HG03108 (cell line): ENCODE measurements around the gene RSRC2.
"Not testable (repeated sequence)": the region's sequence is repeated elsewhere in the genome, so short reads cannot be mapped to it uniquely, and the experiment has no call there.

Experiments
- ATAC-seq: cut with Tn5 transposase; IDR thresholded peaks from one replicate; pipeline ENCODE4 v1.9.1; 2021; ENCODE audit warnings: moderate library complexity; ENCODE audit not compliant: unreplicated experiment

RSRC2 gene

GRCh38 chr12:122518908-122519307 is 7.8 kb downstream of the RSRC2 start:
- ATAC-seq, result no peak

DNA sequence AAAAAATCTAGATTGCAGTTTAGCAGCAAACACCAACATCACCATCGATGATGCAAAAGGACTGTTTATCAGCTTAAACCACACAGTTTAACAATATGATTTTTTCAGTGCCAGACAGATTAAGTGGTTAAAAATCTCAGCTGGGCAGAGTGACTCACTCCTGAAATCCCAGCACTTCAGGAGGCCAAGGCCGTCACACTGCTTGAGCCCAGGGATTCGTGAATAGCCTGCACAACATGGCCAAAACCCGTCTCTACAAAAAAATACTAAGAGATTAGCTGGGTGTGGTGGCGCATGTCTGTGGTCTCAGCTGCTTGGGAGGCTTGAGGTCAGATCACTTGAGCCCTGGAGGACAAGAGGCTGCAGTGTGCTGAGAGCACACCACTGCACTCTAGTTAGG is 8.9 kb downstream of the RSRC2 start:
- no peak for ATAC-seq

DNA sequence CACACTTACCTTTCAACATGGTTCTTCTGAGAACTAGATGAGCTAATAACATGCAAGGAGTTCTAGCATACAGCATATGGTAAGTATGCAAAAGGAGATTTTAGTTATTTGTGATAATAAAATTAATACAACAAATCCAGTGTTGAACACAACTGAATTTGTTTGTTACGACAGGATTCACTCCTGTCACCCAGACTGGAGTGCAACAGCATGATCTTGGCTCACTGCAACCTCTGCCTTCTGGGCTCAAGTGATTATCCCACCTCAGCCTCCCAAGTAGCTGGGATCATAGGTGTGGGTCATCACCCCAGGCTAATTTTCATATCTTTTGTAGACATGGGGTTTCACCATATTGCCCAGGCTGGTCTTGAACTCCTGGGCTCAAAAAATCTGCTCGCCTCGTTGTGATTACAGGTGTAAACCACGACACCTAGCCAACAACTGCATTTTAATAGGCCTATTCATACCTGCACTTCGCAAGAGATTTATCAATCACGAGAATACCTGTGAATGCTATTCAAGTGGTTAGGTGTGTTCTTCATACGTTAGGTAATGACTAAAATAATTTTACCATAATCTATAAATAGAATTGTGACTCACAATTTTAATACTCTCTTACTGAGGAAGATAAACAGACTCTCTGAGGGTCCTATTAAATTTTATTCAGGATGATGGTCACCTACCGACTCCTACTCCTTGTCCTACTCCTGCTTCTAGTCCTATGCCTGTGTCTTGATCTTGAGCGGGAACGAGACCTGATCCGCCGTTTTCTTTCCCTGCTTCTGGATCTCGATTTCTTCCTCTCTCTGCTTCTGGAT is 10.0 kb downstream of the RSRC2 start:
- no peak for ATAC-seq

DNA sequence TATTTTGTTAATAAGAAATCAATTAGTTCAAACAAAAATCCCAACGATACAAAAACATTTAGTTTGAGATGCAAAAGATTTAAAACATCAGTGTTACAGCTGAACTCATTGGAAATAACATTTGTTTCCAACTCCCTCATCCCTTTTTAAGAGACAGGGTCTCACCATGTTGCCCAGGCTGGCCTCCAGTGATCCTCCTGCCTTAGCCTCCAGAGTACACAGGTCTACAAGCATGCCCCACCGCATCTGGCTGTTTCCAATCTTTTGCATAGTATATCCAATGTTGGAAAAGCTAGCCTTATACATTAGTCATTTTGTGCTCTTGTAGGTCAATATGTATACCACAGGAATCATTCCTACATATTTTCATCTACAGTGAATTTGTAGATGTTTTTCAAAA is 11.5 kb downstream of the RSRC2 start:
- no peak for ATAC-seq

GRCh38 chr12:122513660-122514059 is 13.1 kb downstream of the RSRC2 start:
- ATAC-seq, result no peak

DNA sequence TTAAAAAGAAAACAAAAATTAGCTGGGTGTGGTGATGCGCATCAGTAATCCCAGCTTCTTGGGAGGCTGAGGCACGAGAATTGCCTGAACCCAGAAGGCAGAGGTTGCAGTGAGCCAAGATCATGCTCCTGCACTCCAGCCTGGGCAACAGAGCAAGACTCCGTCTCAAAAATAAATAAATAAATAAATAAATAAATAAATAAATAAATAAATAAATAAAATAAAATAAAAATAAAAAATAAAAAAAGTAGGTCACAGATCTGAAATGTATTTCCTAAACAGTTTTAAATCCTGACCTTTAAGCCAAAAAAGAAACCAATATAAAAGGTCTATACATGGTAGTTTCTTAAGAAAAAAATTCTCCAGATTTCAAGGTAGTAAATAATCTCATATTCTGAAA is 13.7 kb downstream of the RSRC2 start:
- not testable (repeated sequence) for ATAC-seq

- ATAC-seq, result no peak
Observed at GRCh38 chr12:122508163-122508562, 18.6 kb downstream of the RSRC2 start.

- ATAC-seq, result no peak
Observed at GRCh38 chr12:122506393-122506938, 20.3 kb downstream of the RSRC2 start.

DNA sequence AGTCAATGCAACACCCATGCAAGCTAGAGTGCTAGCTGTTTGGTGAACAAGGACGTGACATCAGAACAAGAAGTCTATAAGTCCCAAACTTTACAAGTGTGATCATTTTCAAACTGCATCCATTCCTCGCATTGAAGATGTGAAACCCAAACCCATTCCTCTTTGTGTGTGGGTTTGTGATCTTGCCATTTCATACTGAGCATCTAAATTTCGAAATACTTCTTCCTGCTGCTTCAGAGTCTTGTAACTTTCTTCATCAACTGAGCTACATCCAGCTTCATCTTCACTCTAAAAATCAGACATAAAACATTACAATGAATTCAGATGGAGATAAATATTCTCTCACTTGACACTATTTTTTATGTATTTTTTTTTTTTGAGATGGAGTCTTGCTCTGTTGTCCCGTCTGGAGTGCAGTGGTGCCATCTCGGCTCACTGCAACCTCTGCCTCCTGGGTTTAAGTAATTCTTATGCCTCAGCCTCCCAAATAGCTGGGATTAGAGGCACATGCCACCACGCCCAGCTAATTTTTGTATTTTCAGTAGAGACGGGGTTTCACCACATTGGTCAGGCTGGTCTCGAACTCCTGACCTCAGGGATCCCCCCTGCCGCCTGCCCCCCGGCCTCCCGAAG is 21.2 kb downstream of the RSRC2 start:
- no peak for ATAC-seq

DNA sequence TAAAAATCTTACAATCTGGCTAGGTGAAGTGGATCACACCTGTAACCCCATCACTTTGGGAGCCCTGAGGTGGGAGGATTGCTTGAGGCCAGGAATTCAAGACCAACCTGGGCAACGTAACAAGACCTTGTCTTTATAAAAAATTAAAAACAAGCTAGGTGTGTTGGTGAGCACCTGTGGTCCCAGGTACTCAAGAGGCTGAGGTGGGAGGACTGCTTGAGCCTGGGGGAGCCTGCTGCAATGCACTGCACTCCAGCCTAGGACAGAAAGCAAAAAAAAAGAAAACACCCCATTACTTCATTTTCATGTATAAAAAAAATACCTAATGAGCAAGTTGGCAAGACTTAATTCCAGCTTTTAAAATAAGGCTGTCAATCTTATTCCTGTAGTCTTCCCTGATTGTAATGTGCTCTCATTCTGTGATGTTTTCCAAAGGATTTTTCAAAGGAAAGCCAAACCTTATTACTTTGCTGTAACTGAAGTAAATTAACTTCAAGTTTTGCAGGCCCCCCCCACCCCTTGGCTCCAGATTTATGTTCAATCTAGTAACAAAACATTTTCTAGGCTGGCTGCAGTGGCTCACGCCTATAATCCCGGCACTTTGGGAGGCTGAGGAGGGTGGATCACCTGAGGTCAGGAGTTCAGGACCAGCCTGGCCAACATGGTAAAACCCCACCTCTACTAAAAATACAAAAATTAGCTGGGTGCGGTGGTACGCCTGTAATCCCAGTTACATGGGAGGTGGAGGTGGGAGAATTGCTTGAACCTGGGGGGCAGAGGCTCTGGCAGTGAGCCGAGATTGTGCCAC is 22.7 kb downstream of the RSRC2 start:
- ATAC-seq, result no peak

- ATAC-seq, result no peak
Observed at GRCh38 chr12:122503147-122503751, 23.5 kb downstream of the RSRC2 start.

DNA sequence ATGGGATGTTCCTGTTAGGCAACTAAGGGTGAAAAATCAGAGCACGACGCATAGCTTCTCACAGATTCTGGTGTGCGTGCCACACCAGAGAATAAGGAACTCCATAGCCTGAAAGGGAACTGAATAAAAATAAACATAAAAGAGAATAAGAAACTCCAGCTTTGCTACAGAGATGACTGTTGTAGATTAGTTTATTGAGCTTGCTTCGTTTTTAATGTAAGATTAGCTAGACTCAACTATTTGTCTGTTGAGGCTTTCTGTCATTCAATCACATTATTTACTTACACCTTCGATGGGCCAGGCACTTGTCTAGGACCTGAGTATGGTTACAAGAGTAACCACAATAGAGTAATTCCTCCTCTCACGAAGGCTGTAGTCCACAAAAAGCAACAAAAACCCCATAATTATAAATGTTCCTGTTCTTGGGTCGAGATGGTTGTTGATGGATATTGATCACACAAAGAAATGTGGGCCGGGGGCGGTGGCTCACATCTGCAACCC is 25.2 kb downstream of the RSRC2 start:
- ATAC-seq, result no peak

GRCh38 chr12:122500685-122501488 is 25.8 kb downstream of the RSRC2 start, which contains the start of gene ZCCHC8:
ZCCHC8 (minus strand) TSS chr12:122500932; CDS start chr12:122500840, 92 bp downstream.
- ATAC-seq, result peak; percentile 92

DNA sequence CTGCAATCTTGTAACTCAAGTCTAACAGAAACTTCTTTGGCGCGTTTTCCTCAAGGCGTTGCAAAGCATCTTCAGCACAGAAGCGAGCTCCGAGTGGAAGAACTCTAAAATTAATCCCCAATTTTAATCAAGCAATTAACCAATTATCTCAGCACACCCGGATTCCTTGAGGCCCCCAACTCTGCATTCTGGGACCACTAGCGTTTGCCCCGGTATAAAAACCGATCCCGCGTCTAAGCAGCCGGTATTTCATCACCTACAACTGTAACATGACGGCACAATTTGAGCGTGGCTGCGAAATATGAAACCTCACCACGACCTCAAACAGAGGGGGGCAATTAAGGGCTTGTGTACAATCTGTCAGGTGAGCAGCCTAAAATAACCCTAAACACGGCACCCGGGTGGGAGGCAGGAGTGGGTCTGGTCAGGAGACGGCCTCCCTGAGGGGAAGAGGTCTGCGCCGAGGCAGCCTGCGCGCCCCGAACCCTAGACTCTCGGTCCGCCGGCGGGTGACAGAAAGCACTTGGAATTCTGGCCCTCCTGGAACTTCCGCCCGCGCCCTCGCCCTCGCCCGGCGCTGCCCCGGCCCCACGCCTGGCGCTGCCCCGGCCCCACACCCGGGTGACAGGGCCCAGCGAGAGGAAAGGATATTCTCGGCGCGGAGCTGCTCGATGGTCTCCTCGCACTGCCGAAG is 26.6 kb downstream of the RSRC2 start:
- ATAC-seq, result peak; percentile 6

- ATAC-seq, result no peak
Observed at GRCh38 chr12:122495258-122495657, 31.5 kb downstream of the RSRC2 start.

DNA sequence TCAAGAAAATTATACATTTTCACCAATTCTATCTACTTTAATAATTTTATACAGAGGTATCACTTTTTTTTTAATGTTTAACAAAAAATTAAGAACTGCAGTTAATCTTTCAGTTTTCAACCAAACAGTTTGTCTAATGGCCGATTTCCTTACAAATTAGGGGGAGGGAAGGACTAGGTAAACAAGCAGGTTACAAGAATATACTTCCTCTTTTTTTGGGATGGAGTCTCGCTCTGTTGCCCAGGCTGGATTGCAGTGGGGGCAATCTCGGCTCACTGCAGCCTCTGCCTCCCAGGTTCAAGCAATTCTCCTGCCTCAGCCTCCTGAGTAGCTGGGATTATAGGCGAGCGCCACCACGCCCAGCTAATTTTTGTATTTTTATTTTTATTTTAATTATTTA is 33.5 kb downstream of the RSRC2 start:
- not testable (repeated sequence) for ATAC-seq

- no peak for ATAC-seq
Observed at GRCh38 chr12:122491991-122492390, 34.7 kb downstream of the RSRC2 start.

DNA sequence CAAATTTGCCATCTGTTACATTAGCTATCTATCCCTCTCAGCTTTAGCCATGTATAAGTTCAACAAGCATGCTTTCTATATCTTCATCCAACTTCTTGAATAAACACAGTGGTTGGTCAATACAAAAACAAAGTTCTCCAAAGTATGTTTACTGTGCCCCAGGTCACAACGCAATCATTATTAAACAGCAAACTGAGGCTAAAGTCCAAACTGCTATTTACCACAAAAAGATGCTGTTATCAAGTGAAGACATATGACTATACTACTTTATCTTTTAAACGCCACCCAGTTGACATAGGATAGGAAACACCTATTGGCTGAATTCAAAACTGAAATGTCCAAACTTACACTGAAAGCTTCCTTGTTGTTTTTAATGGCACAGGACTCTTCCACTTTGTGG is 37.7 kb downstream of the RSRC2 start:
- no peak for ATAC-seq

DNA sequence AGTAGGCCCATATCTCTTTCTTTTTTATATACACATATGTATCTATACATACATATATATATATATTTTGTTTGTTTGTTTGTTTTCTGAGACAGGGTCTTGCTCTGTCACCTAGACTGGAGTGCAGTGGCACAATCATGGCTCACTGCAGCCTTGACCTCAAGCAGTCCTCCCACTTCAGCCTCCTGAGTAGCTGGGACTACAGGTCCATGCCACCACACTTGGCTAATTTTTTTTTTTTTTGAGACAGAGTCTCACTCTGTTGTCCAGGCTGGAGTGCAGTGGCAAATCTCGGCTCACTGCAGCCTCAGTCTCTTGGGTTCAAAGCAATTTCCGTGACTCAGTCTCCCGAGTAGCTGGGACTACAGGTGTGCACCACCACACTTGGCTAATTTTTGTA is 38.9 kb downstream of the RSRC2 start:
- not testable (repeated sequence) for ATAC-seq
